SK-N-SH treated with all-trans-retinoic acid at 6 μM for 48 hours (cell line): Measurements from ENCODE around the gene KIAA1671.
A peak's percentile ranks its signal among the peaks of the same experiment; 100 is the strongest.

Experiments used
- ATAC-seq: fragments of 200-7000 bp; cut with Tn5 transposase; 3 replicates; pipeline ENCODE4 v1.9.1; 2020; ENCODE audit warnings: mild to moderate bottlenecking, moderate library complexity
- ARNTL ChIP-seq: fragments of 450-650 bp; formaldehyde crosslinking; IDR thresholded peaks from 2 replicates; pipeline ENCODE4 v1.5.0; 2020; ENCODE audit warnings: low read depth, mild to moderate bottlenecking, moderate library complexity, borderline replicate concordance
- BACH2 ChIP-seq: fragments of 250-450 bp; sonication (Bioruptor Pico); IDR thresholded peaks from 2 replicates; pipeline ENCODE4 v1.9.0; 2021; ENCODE audit warnings: mild to moderate bottlenecking, borderline replicate concordance
- CREB5 ChIP-seq: fragments of 250-450 bp; sonication (Bioruptor Pico); IDR thresholded peaks from 2 replicates; pipeline ENCODE4 v1.5.1; 2020; ENCODE audit warnings: low read depth, mild to moderate bottlenecking, moderate library complexity
- CSDC2 ChIP-seq: fragments of 250-450 bp; sonication (Bioruptor Pico); IDR thresholded peaks from 2 replicates; pipeline ENCODE4 v1.5.0; 2020; ENCODE audit warnings: mild to moderate bottlenecking, moderate library complexity
- ESRRG ChIP-seq: fragments of 250-450 bp; sonication (Bioruptor Pico); IDR thresholded peaks from 2 replicates; pipeline ENCODE4 v1.6.1; 2021; ENCODE audit warnings: mild to moderate bottlenecking
- GLIS3 ChIP-seq: fragments of 250-450 bp; sonication (Bioruptor Pico); IDR thresholded peaks from 2 replicates; pipeline ENCODE4 v1.5.0; 2020; ENCODE audit warnings: mild to moderate bottlenecking, moderate library complexity
- ISL1 ChIP-seq: fragments of 250-450 bp; sonication (Bioruptor Pico); IDR thresholded peaks from 2 replicates; pipeline ENCODE4 v2.1.2; 2022; ENCODE audit warnings: mild to moderate bottlenecking, moderate library complexity
- OSR1 ChIP-seq: fragments of 250-450 bp; sonication (Bioruptor Pico); IDR thresholded peaks from 2 replicates; pipeline ENCODE4 v1.8.0; 2022; ENCODE audit warnings: moderate library complexity, mild to moderate bottlenecking, inconsistent platforms
- TCF4 ChIP-seq: fragments of 250-450 bp; sonication (Bioruptor Pico); IDR thresholded peaks from 2 replicates; pipeline ENCODE4 v1.8.0; 2021; ENCODE audit warnings: mild to moderate bottlenecking, moderate library complexity, borderline replicate concordance
- TOX ChIP-seq: fragments of 250-450 bp; sonication (Bioruptor Pico); IDR thresholded peaks from 2 replicates; pipeline ENCODE4 v1.8.0; 2021; ENCODE audit warnings: mild to moderate bottlenecking, moderate library complexity, borderline replicate concordance
- TSHZ2 ChIP-seq: fragments of 250-450 bp; sonication (Bioruptor Pico); IDR thresholded peaks from 2 replicates; pipeline ENCODE4 v1.5.0; 2020; ENCODE audit warnings: mild to moderate bottlenecking, moderate library complexity
- ZFP3 ChIP-seq: fragments of 250-450 bp; sonication (Bioruptor Pico); IDR thresholded peaks from 2 replicates; pipeline ENCODE4 v1.5.0; 2020; ENCODE audit warnings: mild to moderate bottlenecking, moderate library complexity
- ZNF565 ChIP-seq: fragments of 450-650 bp; formaldehyde crosslinking; conservative IDR thresholded peaks from 2 replicates; pipeline ENCODE4 v1.5.0; 2020; ENCODE audit warnings: low read depth, mild to moderate bottlenecking, moderate library complexity
- ZNF8 ChIP-seq: fragments of 450-650 bp; formaldehyde crosslinking; IDR thresholded peaks from 2 replicates; pipeline ENCODE4 v1.5.0; 2020; ENCODE audit warnings: mild to moderate bottlenecking, moderate library complexity
- TF ChIP-seq, protein P1 (sequence below): fragments of 250-450 bp; sonication (Bioruptor Pico); IDR thresholded peaks from 2 replicates; pipeline ENCODE4 v1.8.0; 2021; ENCODE audit warnings: low read depth, mild to moderate bottlenecking, moderate library complexity, borderline replicate concordance
- TF ChIP-seq, protein P2 (sequence below): fragments of 250-450 bp; sonication (Bioruptor Pico); IDR thresholded peaks from 2 replicates; pipeline ENCODE4 v1.5.1; 2021; ENCODE audit warnings: mild to moderate bottlenecking, moderate library complexity

Gene KIAA1671

GRCh38 chr22:24997023-24997422, 44.5 kb downstream of the KIAA1671 start:
- TF ChIP-seq TOX (CRISPR knock-in tag) = no peak
- no peak for TF ChIP-seq OSR1 (CRISPR knock-in tag)
- TF ChIP-seq BACH2 (CRISPR knock-in tag) = no peak
- no peak for TF ChIP-seq ESRRG (CRISPR knock-in tag)
- no peak for TF ChIP-seq GLIS3 (CRISPR knock-in tag)
- TF ChIP-seq, all 23 proteins: peak for 0
- ATAC-seq = no peak

GRCh38 chr22:25000686-25001085, 48.2 kb downstream of the KIAA1671 start:
- ATAC-seq = no peak
- TF ChIP-seq ARNTL (CRISPR knock-in tag) = no peak
- TF ChIP-seq ZNF565 (CRISPR knock-in tag) = no peak
- no peak for TF ChIP-seq CSDC2 (CRISPR knock-in tag)
- no peak for TF ChIP-seq TCF4 (CRISPR knock-in tag)
- TF ChIP-seq, protein P1, sequence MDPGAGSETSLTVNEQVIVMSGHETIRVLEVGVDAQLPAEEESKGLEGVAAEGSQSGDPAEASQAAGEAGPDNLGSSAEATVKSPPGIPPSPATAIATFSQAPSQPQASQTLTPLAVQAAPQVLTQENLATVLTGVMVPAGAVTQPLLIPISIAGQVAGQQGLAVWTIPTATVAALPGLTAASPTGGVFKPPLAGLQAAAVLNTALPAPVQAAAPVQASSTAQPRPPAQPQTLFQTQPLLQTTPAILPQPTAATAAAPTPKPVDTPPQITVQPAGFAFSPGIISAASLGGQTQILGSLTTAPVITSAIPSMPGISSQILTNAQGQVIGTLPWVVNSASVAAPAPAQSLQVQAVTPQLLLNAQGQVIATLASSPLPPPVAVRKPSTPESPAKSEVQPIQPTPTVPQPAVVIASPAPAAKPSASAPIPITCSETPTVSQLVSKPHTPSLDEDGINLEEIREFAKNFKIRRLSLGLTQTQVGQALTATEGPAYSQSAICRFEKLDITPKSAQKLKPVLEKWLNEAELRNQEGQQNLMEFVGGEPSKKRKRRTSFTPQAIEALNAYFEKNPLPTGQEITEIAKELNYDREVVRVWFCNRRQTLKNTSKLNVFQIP (CRISPR knock-in tag) = no peak
- no peak for TF ChIP-seq OSR1 (CRISPR knock-in tag)
- TF ChIP-seq GLIS3 (CRISPR knock-in tag) = no peak
- TF ChIP-seq ZNF8 (CRISPR knock-in tag) = no peak
- no peak for TF ChIP-seq ISL1 (CRISPR knock-in tag)
- no peak for TF ChIP-seq ZFP3 (CRISPR knock-in tag)
- TF ChIP-seq ESRRG (CRISPR knock-in tag) = no peak

DNA sequence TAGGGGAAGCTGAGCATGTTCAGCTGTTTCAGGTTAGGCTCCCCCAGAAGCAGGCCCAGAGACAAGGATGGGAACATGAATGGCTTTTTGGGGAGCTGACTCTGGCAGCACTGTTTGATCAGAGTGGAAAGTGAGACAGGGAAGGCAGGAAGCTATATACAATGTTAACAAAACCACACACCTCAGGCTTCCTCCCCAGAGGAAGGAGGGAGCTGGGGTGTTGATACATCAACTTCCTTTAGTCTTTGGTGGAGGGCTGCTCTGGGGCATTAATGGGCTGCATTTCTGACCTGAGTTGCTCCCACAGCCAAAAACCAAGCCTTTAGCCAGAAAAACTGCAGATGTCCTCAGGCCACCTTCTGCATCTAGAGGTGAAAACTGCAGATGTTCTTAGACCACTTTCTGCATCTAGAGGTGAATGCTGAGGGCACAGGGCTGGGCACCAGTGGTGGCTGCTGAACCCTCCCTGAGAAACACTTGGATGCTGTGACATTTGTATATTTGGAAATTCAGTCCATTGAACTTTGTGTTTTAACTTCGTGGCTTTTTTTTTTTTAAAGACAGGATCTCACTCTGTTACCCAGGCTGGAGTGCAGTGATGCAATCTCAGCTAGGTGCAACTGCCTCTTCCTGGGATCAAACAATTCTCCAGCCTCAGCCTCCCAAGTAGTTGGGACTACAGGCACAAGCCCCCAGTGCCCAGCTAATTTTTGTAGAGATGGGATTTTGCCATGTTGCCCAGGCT, 49.9 kb downstream of the KIAA1671 start:
- ATAC-seq = peak; percentile 54
- no peak for TF ChIP-seq ZNF8 (CRISPR knock-in tag)
- no peak for TF ChIP-seq ARNTL (CRISPR knock-in tag)
- no peak for TF ChIP-seq ESRRG (CRISPR knock-in tag)
- TF ChIP-seq CREB5 = no peak

DNA sequence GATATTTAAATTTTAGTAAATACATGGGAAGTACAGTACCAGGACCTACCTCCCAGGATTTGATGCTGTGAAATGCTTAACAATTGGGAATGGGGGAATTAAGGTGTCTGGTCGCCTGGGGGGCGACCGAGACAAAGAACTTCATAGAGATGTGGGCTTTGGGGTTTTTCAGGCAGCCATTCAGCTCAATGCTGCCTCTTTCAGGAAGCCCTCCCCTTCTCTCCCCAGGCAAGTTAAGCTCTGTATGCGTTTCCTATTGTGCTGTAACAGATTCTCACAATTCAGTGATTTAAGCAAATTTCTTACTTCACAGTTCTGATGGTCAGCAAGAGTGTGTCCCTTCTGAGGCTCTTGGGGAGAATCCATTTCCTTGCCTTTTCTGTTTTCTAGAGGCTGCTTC, 53.8 kb downstream of the KIAA1671 start:
- TF ChIP-seq TSHZ2 (CRISPR knock-in tag) (no peak), CREB5 (no peak)
- TF ChIP-seq, protein P2, sequence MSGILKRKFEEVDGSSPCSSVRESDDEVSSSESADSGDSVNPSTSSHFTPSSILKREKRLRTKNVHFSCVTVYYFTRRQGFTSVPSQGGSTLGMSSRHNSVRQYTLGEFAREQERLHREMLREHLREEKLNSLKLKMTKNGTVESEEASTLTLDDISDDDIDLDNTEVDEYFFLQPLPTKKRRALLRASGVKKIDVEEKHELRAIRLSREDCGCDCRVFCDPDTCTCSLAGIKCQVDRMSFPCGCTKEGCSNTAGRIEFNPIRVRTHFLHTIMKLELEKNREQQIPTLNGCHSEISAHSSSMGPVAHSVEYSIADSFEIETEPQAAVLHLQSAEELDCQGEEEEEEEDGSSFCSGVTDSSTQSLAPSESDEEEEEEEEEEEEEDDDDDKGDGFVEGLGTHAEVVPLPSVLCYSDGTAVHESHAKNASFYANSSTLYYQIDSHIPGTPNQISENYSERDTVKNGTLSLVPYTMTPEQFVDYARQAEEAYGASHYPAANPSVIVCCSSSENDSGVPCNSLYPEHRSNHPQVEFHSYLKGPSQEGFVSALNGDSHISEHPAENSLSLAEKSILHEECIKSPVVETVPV (CRISPR knock-in tag) = no peak
- TF ChIP-seq, all 23 proteins: peak for 0
- no peak for ATAC-seq
